SJCRH30 (cell line): ENCODE data around the gene DEDD. TPM values are rescaled to one million over a fixed set of nuclear protein-coding genes. Genes with fewer than 3 reads are reported as not detected.
A peak's percentile ranks its signal among the peaks of the same experiment; 100 is the strongest.

Source experiments
- DNase-seq, 2 experiments: peaks; one replicate each; pipeline ENCODE4 v3.0.0-alpha.2; 2015 to 2020
- H3K27ac ChIP-seq: fragments of 250-450 bp; sonication (Bioruptor Pico); 2 replicates; pipeline ENCODE4 v1.5.1; 2020; ENCODE audit warnings: mild to moderate bottlenecking, moderate library complexity
- H3K27me3 ChIP-seq: fragments of 250-450 bp; sonication (Bioruptor Pico); 2 replicates; pipeline ENCODE4 v1.5.1; 2020; ENCODE audit warnings: mild to moderate bottlenecking, moderate library complexity
- H3K36me3 ChIP-seq: fragments of 250-450 bp; sonication (Bioruptor Pico); 2 replicates; pipeline ENCODE4 v1.5.1; 2020; ENCODE audit warnings: mild to moderate bottlenecking, moderate library complexity
- H3K4me1 ChIP-seq: fragments of 250-450 bp; sonication (Bioruptor Pico); 2 replicates; pipeline ENCODE4 v1.5.1; 2020; ENCODE audit warnings: mild to moderate bottlenecking, moderate library complexity
- H3K4me3 ChIP-seq: fragments of 250-450 bp; sonication (Bioruptor Pico); 2 replicates; pipeline ENCODE4 v1.5.1; 2020; ENCODE audit warnings: mild to moderate bottlenecking, moderate library complexity
- H3K9me3 ChIP-seq: fragments of 250-450 bp; sonication (Bioruptor Pico); replicated peaks from 2 replicates; pipeline ENCODE4 v1.5.1; 2020; ENCODE audit warnings: mild to moderate bottlenecking, moderate library complexity
- total RNA-seq: library from RNA; depleted of rRNA; stranded (reverse); fragments of >200 nt; shearing (Covaris generic); gene quantifications from 2 replicates; pipeline ENCODE4 v1.2.3, GENCODE V29; 2014

Gene DEDD
- total RNA-seq, 1 experiment from 2014 or later = 24.1 TPM

DNA sequence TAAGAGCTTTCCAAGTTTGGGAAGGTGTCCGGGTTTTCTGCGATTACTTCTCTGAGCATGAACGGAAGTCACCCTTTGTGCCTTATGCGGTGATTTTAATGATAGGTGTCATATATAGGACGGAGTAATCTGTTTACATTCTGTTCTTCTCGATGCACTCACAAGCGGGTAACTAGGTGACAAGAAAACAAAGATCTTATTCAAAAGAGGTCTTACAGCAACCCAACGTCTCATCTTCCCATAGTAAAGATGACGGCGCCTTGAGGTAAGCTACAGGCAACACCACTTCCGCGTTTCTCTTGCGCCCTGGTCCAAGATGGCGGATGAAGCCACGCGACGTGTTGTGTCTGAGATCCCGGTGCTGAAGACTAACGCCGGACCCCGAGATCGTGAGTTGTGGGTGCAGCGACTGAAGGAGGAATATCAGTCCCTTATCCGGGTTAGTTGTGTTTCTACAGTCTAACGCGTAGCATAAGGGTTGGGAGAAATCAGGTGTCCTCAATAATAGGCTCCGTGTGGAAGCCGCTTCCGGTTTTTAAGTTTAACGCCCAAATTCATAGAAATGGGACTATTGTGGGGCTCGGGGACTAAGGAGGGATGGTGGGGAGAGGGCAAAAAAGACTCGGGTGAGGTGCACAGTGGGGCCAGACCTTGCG, 21.3 kb upstream of the DEDD start, which contains the start of gene UFC1:
UFC1 (plus strand) TSS at position 297 of the 656 bp plus-strand sequence; CDS start at position 317, 20 bp downstream.
- Histone ChIP-seq H3K4me1 (no peaks in the 10 kb centered on the region), H3K27me3 (no peaks in the 10 kb centered on the region), H3K36me3 (no peaks in the 10 kb centered on the region), H3K4me3 (peak within 1 kb of the TSS; percentile 95), H3K27ac (peak within 1 kb of the TSS; percentile 96), H3K9me3 (no peaks in the 10 kb centered on the region)
- DNase-seq = peak; percentile 81 to 88

DNA sequence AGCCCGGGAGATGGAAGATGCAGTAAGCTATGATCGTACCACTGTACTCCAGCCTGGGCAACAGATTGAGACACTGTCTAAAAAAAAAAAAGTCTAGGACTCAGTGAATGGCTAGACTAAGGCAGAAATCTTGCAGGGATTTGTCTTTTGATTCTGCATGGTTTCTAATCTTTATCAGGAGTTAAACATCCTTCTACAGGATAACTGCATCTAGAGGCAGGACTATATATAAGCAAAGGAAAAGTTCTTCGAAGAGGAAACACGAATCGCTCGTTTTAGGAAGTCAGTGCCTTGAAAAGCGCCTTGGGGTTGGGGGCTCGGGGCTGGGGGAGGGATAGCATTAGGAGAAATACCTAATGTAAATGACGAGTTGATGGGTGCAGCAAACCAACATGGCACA, 20.7 kb upstream of the DEDD start:
- Histone ChIP-seq H3K36me3 (no peaks in the 10 kb centered on the region), H3K27ac (peak overlapping the region; percentile 96; the same call in 1 of the 2 replicates), H3K9me3 (no peaks in the 10 kb centered on the region), H3K4me1 (no peaks in the 10 kb centered on the region), H3K4me3 (peak overlapping the region; percentile 95), H3K27me3 (no peaks in the 10 kb centered on the region)
- no peak for DNase-seq

DNA sequence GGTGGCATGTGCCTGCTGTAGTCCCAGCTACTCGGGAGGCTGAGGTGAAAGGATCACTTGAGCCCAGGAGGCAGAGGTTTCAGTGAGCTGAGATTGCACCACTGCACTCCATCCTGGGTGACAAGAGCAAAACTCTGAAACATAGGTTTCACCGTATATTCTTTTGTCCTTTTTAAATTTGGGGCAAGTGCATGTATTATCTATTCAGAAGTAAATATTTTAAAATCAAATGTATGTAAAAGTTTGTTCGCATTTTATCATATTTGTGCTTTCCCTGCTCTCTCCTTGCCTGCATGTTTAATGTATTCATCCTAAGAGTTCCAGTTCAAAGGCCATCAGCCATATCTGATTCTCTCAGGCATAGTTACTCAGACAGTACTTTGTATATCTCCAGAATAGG, 13.4 kb upstream of the DEDD start:
- no peaks in the 10 kb centered on the region for H3K9me3 ChIP-seq
- no peak overlapping the region for H3K4me3 ChIP-seq
- H3K27me3 ChIP-seq = no peaks in the 10 kb centered on the region
- H3K27ac ChIP-seq = no peak overlapping the region
- no peaks in the 10 kb centered on the region for H3K36me3 ChIP-seq
- DNase-seq = no peak
- H3K4me1 ChIP-seq = no peaks in the 10 kb centered on the region

DNA sequence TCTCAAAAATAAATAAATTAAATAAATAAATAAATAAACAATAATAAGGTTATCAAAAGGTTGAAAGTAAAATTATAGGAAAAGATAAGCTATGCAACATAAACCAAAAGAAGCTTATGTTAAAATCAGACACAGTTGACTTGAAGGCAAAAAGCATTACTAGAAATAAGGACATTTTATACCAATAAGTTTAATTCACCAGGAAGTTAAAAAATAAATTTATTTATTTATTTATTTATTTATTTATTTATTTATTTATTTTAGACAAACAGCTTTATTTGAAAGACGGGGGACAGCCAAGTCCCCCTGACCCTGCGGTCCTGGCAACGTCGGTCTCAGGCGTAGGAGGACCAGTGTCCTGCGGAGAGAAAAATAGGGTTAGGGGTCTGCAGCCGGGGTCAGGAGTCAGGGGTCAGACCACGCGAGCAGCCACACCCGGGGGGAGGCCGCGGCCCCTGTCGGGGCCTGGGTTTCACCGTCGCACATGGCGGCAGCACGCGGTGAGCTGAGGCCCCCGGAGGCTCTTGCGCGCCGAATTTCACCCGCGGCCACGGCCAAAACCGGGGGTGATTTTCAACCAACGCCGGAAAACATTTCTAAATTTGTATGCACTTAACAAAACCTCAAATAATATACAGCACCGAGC, 8.4 kb upstream of the DEDD start:
- Histone ChIP-seq H3K4me3 (no peak overlapping the region), H3K9me3 (no peaks in the 10 kb centered on the region), H3K27ac (no peak overlapping the region), H3K27me3 (no peaks in the 10 kb centered on the region), H3K4me1 (peaks cover 13% of the 10 kb centered on the region; the same call in 1 of the 2 replicates), H3K36me3 (no peaks in the 10 kb centered on the region)
- DNase-seq = no peak

DNA sequence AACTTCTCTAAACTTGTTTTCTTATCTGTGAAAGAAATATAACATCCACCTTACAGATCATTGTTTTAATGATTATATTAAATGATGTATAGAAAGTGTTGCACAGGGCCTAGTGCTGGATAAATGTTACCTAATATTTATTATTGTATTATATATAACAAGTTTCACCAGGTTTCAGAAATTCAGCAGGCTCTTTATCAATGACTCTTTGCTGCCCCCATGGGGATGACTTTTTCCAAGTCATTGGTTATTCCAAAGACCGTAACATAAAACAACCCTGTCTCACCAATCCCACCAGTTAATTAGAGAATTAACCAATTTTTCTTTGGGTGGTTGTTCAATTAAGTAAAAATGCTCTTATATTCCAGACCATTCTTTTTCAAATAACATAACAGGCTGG, 7.3 kb upstream of the DEDD start:
- peak in 1 of 2 experiments; percentile 62 for DNase-seq
- H3K4me1 ChIP-seq = peaks cover 13% of the 10 kb centered on the region; the same call in 1 of the 2 replicates
- no peak overlapping the region for H3K27ac ChIP-seq
- no peaks in the 10 kb centered on the region for H3K27me3 ChIP-seq
- no peaks in the 10 kb centered on the region for H3K36me3 ChIP-seq
- H3K4me3 ChIP-seq = no peak overlapping the region
- no peaks in the 10 kb centered on the region for H3K9me3 ChIP-seq

DNA sequence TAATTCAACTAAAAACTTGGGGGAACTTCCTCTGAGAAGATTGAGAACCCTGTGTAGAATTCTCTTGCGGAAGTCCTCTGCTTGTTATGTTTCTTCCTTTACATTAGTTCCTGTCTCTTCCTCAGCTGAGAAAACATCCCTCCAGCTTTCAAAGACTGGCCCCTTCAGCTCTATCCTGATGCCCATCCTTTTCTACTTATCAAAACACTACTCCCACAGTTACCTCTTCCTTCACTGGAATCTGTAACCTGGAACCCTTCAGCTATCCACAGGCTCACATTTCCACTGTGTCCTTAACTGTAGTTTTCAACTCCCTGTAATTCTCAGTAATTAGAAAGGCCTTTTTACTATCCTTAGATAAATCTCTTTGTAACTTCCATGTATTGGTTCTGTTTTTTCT, 6.0 kb upstream of the DEDD start:
- Histone ChIP-seq H3K4me3 (no peak overlapping the region), H3K4me1 (peaks cover 13% of the 10 kb centered on the region; the same call in 1 of the 2 replicates), H3K27me3 (no peaks in the 10 kb centered on the region), H3K9me3 (no peaks in the 10 kb centered on the region), H3K27ac (peak overlapping the region; percentile 10; the same call in 1 of the 2 replicates), H3K36me3 (no peaks in the 10 kb centered on the region)
- no peak for DNase-seq

DNA sequence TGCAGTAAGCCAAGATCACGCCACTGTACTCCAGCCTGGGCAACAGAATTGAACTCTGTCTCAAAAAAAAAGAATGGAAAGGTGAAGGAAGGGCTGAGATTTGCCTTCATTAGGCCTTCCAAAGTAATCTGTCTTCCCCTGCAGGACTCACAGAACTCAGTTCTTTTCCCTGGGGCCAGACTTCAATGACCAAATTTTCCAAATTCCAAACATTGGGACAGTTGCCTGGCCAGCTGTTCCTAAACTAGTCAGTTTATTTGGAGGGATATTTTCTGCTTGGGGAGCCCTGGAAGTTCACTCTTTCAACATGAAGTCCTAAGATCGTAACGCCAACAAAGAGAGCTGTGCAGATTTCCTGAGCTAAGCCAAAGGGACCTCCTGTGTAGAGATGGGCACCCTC, 5.4 kb upstream of the DEDD start:
- H3K9me3 ChIP-seq = no peaks in the 10 kb centered on the region
- H3K27me3 ChIP-seq = no peaks in the 10 kb centered on the region

DNA sequence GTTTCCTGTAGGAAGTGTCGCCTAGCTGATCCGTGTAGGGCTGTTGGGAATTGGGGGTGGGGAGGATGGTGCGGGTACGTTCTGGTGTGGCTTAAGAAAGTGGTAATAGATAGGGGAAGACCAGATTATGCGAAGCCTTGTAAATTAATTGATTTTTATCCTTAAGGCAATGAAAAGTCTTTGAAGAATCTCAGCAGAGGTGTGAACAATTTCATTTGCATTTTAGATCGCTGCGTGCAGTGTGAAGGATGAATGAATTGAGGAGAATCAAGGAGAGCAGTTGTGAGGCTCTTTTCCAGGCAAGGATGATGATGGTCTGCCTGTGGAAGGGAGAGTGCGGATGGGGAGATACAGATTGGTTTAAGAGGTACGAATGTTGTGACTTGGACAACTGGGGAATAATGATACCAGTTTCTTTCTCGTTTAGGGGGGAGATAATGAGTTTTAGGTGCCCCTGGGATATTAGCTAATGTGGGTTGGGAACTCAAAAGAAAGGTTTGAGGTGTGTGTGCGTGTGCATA, 813 bp upstream of the DEDD start:
- no peak for DNase-seq

More for the DNA sequence above, 5.4 kb upstream of the DEDD start:
- no peaks in the 10 kb centered on the region for H3K36me3 ChIP-seq
- peak in 1 of 2 experiments; percentile 45 for DNase-seq
- H3K4me1 ChIP-seq = peaks cover 13% of the 10 kb centered on the region; the same call in 1 of the 2 replicates
- H3K4me3 ChIP-seq = no peak overlapping the region
- peak overlapping the region; percentile 10; the same call in 1 of the 2 replicates for H3K27ac ChIP-seq

DNA sequence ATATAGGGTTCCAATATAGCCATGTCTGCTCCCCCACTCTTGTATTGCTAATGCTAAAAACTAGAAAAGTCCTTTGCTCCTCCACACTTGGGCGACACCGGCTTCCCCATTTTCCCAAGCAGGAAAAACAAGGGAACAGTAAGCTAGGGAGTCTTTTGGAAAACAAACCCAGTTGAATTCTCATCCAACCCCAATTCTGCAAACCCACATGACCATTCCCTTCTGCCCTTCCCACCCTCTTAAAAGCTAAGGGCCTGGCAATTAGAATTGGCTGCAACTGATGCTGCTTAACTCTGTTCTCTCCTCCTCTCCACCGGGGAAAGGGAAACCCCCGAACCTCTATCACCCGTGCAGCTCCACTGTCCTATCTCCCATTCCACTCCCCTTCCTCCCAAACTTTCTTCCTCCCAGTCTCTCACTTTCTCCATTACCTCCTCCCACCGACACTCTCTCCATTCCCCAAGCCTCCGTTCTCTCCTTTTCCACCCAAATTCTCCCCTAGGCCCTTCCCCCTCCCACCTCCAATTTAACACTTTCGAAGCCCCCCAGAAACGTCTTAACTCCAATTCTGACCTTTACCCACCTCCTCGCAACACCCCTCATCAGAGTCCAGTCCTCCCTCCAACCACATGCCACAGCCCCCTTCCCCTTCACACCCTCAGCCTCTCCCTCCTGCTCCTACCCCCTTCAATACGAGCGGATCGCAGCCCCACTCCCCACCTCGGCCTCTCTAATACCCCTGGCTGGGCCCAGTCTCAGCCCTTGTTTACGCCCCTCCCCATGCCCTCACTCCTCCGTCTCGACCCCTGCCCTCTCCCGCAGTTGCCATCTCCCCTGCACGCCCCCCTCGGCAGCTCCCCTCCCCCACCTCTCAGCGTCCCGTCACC, 701 bp downstream of the DEDD start:
- 0 out of 2 replicates have a peak, but pooled peaks cover 2% of the 10 kb centered on the region for H3K36me3 ChIP-seq
- H3K4me1 ChIP-seq = peaks cover 32% of the 10 kb centered on the region
- peak overlapping the region; percentile 79 for H3K27ac ChIP-seq
- peak in 1 of 2 experiments; percentile 28 for DNase-seq
- H3K9me3 ChIP-seq = no peaks in the 10 kb centered on the region
- H3K27me3 ChIP-seq = no peaks in the 10 kb centered on the region
- H3K4me3 ChIP-seq = peak overlapping the region; percentile 73

More for the DNA sequence above, 813 bp upstream of the DEDD start:
- peaks cover 28% of the 10 kb centered on the region for H3K4me1 ChIP-seq
- peak overlapping the region; percentile 73 for H3K4me3 ChIP-seq
- peak overlapping the region; percentile 79 for H3K27ac ChIP-seq
- H3K36me3 ChIP-seq = no peaks in the 10 kb centered on the region
- H3K9me3 ChIP-seq = no peaks in the 10 kb centered on the region
- no peaks in the 10 kb centered on the region for H3K27me3 ChIP-seq

DNA sequence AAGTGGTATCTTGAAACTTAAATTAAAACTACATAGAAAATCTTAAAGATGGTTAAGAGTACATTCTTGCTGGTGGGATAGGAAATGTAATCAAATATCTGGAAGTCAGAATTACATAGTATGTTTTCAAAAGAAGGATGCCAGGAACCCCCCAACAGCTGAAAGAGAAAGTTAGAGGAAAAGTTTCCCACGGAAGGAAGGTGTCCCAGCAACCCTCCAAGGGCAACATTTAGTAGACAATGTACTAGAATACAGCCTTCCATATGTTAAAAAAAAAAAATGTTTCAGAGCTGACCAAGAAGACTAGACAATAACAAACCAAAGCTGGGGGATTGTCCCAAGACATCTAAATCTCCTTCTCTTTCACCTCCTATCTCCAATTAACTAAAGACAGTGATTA, 2.2 kb downstream of the DEDD start:
- no peak overlapping the region for H3K4me3 ChIP-seq
- peaks cover 32% of the 10 kb centered on the region for H3K4me1 ChIP-seq
- H3K27ac ChIP-seq = no peak overlapping the region
- H3K36me3 ChIP-seq = peaks cover 8% of the 10 kb centered on the region
- H3K9me3 ChIP-seq = no peaks in the 10 kb centered on the region
- no peak for DNase-seq
- no peaks in the 10 kb centered on the region for H3K27me3 ChIP-seq

DNA sequence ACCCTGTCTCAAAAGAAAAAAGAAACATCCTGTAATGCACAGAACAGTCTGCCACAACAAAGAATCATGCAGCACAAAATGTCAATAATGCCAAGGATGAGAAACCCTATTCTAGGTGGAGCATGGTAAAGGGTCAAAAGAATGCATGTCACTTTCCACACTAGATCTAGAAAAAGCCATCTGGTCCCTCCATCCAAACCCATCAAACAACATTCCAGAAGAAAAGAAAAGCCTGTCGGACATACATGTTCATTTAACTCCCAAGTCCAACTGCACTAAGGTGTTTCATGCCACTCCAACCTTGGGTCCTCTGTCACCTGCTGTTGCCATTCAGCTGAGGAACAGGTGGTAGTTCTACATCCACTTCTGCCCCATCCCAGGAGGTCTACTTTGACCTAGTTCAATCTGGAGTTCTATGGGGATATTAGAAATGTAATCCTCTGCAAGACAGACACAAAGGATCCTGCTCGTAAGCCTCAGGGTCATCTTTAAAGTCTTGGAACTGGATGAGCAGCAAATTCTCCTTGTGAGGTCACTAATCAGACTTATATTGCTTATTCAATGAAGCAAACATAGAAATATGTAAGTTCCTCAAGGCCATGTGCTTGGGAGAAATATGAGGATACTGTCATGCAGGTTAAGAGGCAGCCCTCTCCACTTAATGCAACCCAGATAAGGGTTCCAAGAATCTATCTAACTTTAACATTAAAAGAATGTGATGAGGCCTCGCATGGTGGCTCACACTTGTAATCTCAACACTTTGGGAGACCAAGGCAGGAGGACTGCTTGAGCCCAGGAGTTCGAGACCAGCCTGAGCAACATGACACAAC, 3.7 kb downstream of the DEDD start:
- Histone ChIP-seq H3K9me3 (no peaks in the 10 kb centered on the region), H3K4me3 (no peak overlapping the region), H3K36me3 (peaks cover 19% of the 10 kb centered on the region), H3K27me3 (no peaks in the 10 kb centered on the region), H3K27ac (peak overlapping the region; percentile 56), H3K4me1 (peaks cover 32% of the 10 kb centered on the region)
- DNase-seq = peak; percentile 62 to 80

DNA sequence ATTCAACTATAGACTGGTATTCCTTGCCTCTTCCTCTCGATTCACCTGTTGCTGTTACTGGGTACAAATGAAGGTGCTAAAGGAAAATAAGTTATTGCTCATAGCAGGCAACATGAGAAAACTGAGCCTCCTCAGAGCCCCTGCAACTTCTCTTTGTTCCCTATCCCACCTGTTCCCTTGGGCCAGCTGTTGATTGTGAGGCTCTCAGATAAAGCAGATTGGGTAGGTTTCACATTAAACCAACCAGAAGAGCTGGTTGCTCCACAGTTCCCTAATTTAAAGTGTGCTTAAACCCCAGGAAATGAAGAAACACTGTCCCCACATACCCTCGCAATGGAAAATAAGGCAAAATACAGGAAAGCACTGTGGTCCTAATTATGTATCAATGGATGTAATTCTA, 4.8 kb downstream of the DEDD start:
- H3K36me3 ChIP-seq = peaks cover 24% of the 10 kb centered on the region
- no peak overlapping the region for H3K4me3 ChIP-seq
- no peaks in the 10 kb centered on the region for H3K27me3 ChIP-seq
- H3K4me1 ChIP-seq = peaks cover 32% of the 10 kb centered on the region
- peak overlapping the region; percentile 56 for H3K27ac ChIP-seq
- peak; percentile 39 to 71 for DNase-seq
- H3K9me3 ChIP-seq = no peaks in the 10 kb centered on the region

DNA sequence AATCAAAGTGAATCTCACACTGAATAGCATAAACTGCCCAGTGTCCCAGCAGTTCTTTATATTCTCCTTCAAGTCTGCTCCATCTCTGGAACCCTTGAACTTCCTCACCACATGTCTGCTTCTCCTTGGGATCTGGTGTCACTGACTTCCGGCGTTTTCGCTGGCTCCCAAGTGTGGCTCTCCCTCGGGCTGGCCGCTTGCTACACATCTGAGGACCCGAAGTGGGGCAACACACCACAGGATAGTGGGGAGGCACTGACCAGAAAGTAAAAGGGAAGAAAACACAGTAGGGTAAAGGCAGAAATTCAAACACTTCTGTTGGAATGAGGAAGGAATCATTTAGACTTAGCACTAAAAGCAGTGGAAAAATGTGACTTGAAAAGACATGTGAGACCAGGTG, 9.5 kb downstream of the DEDD start:
- peaks cover 10% of the 10 kb centered on the region for H3K4me1 ChIP-seq
- H3K27me3 ChIP-seq = no peaks in the 10 kb centered on the region
- H3K36me3 ChIP-seq = peaks cover 42% of the 10 kb centered on the region
- no peak overlapping the region for H3K4me3 ChIP-seq
- no peak overlapping the region for H3K27ac ChIP-seq
- DNase-seq = no peak
- H3K9me3 ChIP-seq = no peaks in the 10 kb centered on the region

DNA sequence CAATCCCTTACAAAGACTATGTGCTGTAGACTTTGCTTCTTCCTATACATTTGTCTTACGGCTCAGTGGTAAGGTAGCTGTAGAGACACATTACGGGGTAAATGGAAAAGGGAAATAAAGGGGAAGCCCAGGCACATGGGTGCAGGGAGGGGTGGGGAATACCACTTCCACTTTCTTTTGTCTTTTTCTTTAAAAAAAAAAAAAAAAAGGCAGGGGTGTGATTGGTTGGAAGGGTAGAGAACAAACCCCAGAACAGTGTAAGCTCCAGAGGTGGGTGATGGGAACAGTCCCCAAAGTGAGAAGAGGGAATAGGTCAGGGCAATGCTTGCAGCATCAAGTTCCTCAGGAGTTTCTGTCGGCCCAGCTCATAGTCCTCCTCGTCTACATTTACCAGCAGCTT, 10.6 kb downstream of the DEDD start:
- Histone ChIP-seq H3K4me1 (no peaks in the 10 kb centered on the region; the same call in 1 of the 2 replicates), H3K27me3 (no peaks in the 10 kb centered on the region), H3K9me3 (no peaks in the 10 kb centered on the region), H3K4me3 (no peak overlapping the region), H3K36me3 (peaks cover 41% of the 10 kb centered on the region), H3K27ac (no peak overlapping the region)
- no peak for DNase-seq
